ENCODE measurements around the gene GPR146. TPM values are rescaled to one million over a fixed set of nuclear protein-coding genes. Genes with fewer than 3 reads are reported as not detected.

The GPR146 gene
- total and polyA plus RNA-seq, 2 of the 4 experiments (the other 2 are of a cell fraction) = 2.2 to 3.4 TPM

- TF ChIP-seq CEBPB (IDR thresholded peaks at IDR 0.05; ENCODE audit: low read depth, low read length) (no peak), NFE2L2 (IDR thresholded peaks at IDR 0.05; ENCODE audit: low read depth, low read length) (no peak)
Observed at GRCh38 chr7:1101563-1102431, 57.5 kb downstream of the GPR146 start (continued).

GRCh38 chr7:1103009-1103788 is 58.9 kb downstream of the GPR146 start:
- intact Hi-C loops (cut with micrococcal nuclease) = no loop called here
- no peak overlapping the region for H3K23ac ChIP-seq (ENCODE audit: low read depth, low read length)
- CTCF ChIA-PET = no interaction called here

More at GRCh38 chr7:1103009-1103788, 58.9 kb downstream of the GPR146 start:
- peaks cover 2% of the 10 kb centered on the region; the same call in 1 of the 2 replicates for H3K4me1 ChIP-seq (ENCODE audit: control insufficient read depth, insufficient read depth, low read length)
- no peak overlapping the region for H2AFZ ChIP-seq (replicated peaks; ENCODE audit: low read length, poor library complexity)
- no peak overlapping the region for H2BK20ac ChIP-seq (ENCODE audit: low read depth, low read length)
- no peak overlapping the region for H3K56ac ChIP-seq (ENCODE audit: extremely low read depth, insufficient read depth, low read length)
- no peak overlapping the region for H3K18ac ChIP-seq (ENCODE audit: low read depth, low read length)
- no peak overlapping the region for H3K4me3 ChIP-seq (ENCODE audit: insufficient read depth, low read depth, low read length)
- no peak overlapping the region for H2BK120ac ChIP-seq (ENCODE audit: low read depth, low read length)
- no TSS peak for BruUV-seq (replicated peaks)
- no peak overlapping the region for H2BK5ac ChIP-seq (ENCODE audit: low read depth, low read length, poor library complexity, severe bottlenecking)
- no peak overlapping the region for H4K91ac ChIP-seq (ENCODE audit: insufficient read depth, low read depth, low read length)
- DNase-seq (no peak), ATAC-seq (ENCODE audit: low read depth) (no peak)
- no peak overlapping the region for H4K5ac ChIP-seq (ENCODE audit: low read depth, low read length)
- peaks cover 8 to 23% of the 10 kb centered on the region in 2 experiments; a peak in 3 of 4 replicates for H3K79me1 ChIP-seq (ENCODE audit: low read depth in 1 of 2, low read length in 2 of 2)
- H3K9me1 ChIP-seq (ENCODE audit: insufficient read depth, low read length) = no peaks in the 10 kb centered on the region; the same call in 1 of the 2 replicates
- TF ChIP-seq MAZ (IDR thresholded peaks at IDR 0.05; ENCODE audit: borderline replicate concordance, low read depth, low read length) (no peak), RAD21 (IDR thresholded peaks at IDR 0.05; ENCODE audit: low read length) (no peak), MAFK (IDR thresholded peaks at IDR 0.05; ENCODE audit: low read depth, low read length) (no peak), RFX5 (IDR thresholded peaks at IDR 0.05; ENCODE audit: low read depth, low read length) (no peak)
- TF ChIP-seq, protein P1, sequence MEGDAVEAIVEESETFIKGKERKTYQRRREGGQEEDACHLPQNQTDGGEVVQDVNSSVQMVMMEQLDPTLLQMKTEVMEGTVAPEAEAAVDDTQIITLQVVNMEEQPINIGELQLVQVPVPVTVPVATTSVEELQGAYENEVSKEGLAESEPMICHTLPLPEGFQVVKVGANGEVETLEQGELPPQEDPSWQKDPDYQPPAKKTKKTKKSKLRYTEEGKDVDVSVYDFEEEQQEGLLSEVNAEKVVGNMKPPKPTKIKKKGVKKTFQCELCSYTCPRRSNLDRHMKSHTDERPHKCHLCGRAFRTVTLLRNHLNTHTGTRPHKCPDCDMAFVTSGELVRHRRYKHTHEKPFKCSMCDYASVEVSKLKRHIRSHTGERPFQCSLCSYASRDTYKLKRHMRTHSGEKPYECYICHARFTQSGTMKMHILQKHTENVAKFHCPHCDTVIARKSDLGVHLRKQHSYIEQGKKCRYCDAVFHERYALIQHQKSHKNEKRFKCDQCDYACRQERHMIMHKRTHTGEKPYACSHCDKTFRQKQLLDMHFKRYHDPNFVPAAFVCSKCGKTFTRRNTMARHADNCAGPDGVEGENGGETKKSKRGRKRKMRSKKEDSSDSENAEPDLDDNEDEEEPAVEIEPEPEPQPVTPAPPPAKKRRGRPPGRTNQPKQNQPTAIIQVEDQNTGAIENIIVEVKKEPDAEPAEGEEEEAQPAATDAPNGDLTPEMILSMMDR (conservative IDR thresholded peaks at IDR 0.05; ENCODE audit: low read depth, low read length) = no peak
- POLR2A ChIA-PET (ENCODE audit: unreplicated experiment) = no interaction called here
- H2AK5ac ChIP-seq (ENCODE audit: low read depth, low read length) = no peak overlapping the region
- no peak overlapping the region for H3K9ac ChIP-seq (ENCODE audit: low read depth, low read length)
- H2BK15ac ChIP-seq (ENCODE audit: low read depth, low read length) = no peak overlapping the region
- no peak overlapping the region for H2AK9ac ChIP-seq (replicated peaks; ENCODE audit: low read depth, low read length, poor library complexity)
- peaks cover 2% of the 10 kb centered on the region for H3K36me3 ChIP-seq (ENCODE audit: control insufficient read depth, insufficient read depth, low read length)
- in situ Hi-C loops (cut with MboI; ENCODE audit: low sequenced_read_pairs) = no loop called here
- H3K4ac ChIP-seq (ENCODE audit: low read depth, low read length) = no peak overlapping the region
- H3K27me3 ChIP-seq (ENCODE audit: control insufficient read depth, insufficient read depth, low read length) = no peaks in the 10 kb centered on the region
- no peak overlapping the region for H3K4me2 ChIP-seq (ENCODE audit: low read depth, low read length)
- no peak overlapping the region for H3K27ac ChIP-seq (ENCODE audit: insufficient read depth, low read length)
- WGBS, 2 experiments (ENCODE audit: extremely low coverage in 2 of 2, insufficient read length in 1 of 2) = 85% methylated on average over 15 of the region's 34 CpGs; no CpG with 5 or more reads in 1 of the 2 experiments
- H3K14ac ChIP-seq (replicated peaks; ENCODE audit: low read depth, low read length) = no peak overlapping the region
- H3K9me3 ChIP-seq (ENCODE audit: control insufficient read depth, insufficient read depth, low read length) = no peaks in the 10 kb centered on the region
- dilution Hi-C loops (cut with HindIII; ENCODE audit: low sequenced_read_pairs, unreplicated experiment) = no loop called here
- H4K20me1 ChIP-seq (ENCODE audit: insufficient read depth, low read length) = peaks cover 10% of the 10 kb centered on the region; the same call in 1 of the 2 replicates
- H4K8ac ChIP-seq (ENCODE audit: low read depth in 2 of 2, low read length in 2 of 2) = no peak overlapping the region
